ENCODE results near the gene CCDC69.
A peak's percentile ranks its signal among the peaks of the same experiment; 100 is the strongest.
"Not testable (repeated sequence)": the region's sequence is repeated elsewhere in the genome, so short reads cannot be mapped to it uniquely, and the experiment has no call there.

The CCDC69 gene

GRCh38 chr5:151244206-151244605 is 20.3 kb upstream of the CCDC69 start:
- DNase-seq (ENCODE audit: low spot score): no peak

GRCh38 chr5:151243564-151243963 is 19.7 kb upstream of the CCDC69 start:
- DNase-seq (ENCODE audit: low spot score): no peak

- DNase-seq (ENCODE audit: low spot score): no peak
These were observed 19.2 kb upstream of the CCDC69 start for GRCh38 chr5:151243127-151243526.

GRCh38 chr5:151240924-151241635 is 17.2 kb upstream of the CCDC69 start:
- peak; percentile 29 for DNase-seq (ENCODE audit: low spot score)

- not testable (repeated sequence) for DNase-seq (ENCODE audit: low spot score)
These were observed 16.5 kb upstream of the CCDC69 start for GRCh38 chr5:151240268-151240835.

- DNase-seq (ENCODE audit: low spot score): peak; percentile 56
These were observed 15.5 kb upstream of the CCDC69 start for GRCh38 chr5:151239237-151239861.

- DNase-seq (ENCODE audit: low spot score): no peak
These were observed 14.4 kb upstream of the CCDC69 start for GRCh38 chr5:151238303-151238741.

GRCh38 chr5:151237685-151238084 is 13.8 kb upstream of the CCDC69 start:
- DNase-seq (ENCODE audit: low spot score): no peak

- no peak for DNase-seq (ENCODE audit: low spot score)
These were observed 13.0 kb upstream of the CCDC69 start for GRCh38 chr5:151236888-151237287.

- DNase-seq (ENCODE audit: low spot score): not testable (repeated sequence)
These were observed 11.3 kb upstream of the CCDC69 start for GRCh38 chr5:151235239-151235571.

- peak; percentile 63 for DNase-seq (ENCODE audit: low spot score)
These were observed 10.8 kb upstream of the CCDC69 start for GRCh38 chr5:151234476-151235238.

- no peak for DNase-seq (ENCODE audit: low spot score)
These were observed 9.8 kb upstream of the CCDC69 start for GRCh38 chr5:151233616-151234085.

GRCh38 chr5:151231359-151231758 is 7.5 kb upstream of the CCDC69 start:
- DNase-seq (ENCODE audit: low spot score): no peak

GRCh38 chr5:151230048-151230680 is 6.3 kb upstream of the CCDC69 start:
- no peak for DNase-seq (ENCODE audit: low spot score)

- DNase-seq (ENCODE audit: low spot score): no peak
These were observed 5.1 kb upstream of the CCDC69 start for GRCh38 chr5:151228986-151229385.

GRCh38 chr5:151227918-151228447 is 4.1 kb upstream of the CCDC69 start:
- DNase-seq (ENCODE audit: low spot score): no peak

- no peak for DNase-seq (ENCODE audit: low spot score)
These were observed 1.6 kb upstream of the CCDC69 start for GRCh38 chr5:151225475-151225874.

- no peak for DNase-seq (ENCODE audit: low spot score)
These were observed 1.2 kb upstream of the CCDC69 start for GRCh38 chr5:151225071-151225470.

- DNase-seq (ENCODE audit: low spot score): no peak
These were observed 480 bp upstream of the CCDC69 start for GRCh38 chr5:151224372-151224771.

GRCh38 chr5:151222790-151223446 is 974 bp downstream of the CCDC69 start:
- DNase-seq (ENCODE audit: low spot score): no peak

- no peak for DNase-seq (ENCODE audit: low spot score)
These were observed 1.7 kb downstream of the CCDC69 start for GRCh38 chr5:151222054-151222789.
